Ovary (tissue), 3 donors: Measurements from ENCODE around the gene MEN1.

Experiments
- CTCF ChIP-seq, 3 donors: fragments of 450-650 bp in 2 of 3; fragments of 200-600 bp in 1 of 3; IDR thresholded peaks; one replicate each; pipeline versions ENCODE4 v1.5.1 to v1.8.0; 2016 to 2022; ENCODE audit warnings: antibody characterized with exemption in 3 of 3, mild to moderate bottlenecking in 1 of 3
- EP300 ChIP-seq: sonication (generic); formaldehyde crosslinking; IDR thresholded peaks from one replicate; pipeline ENCODE4 v1.6.1; 2017; ENCODE audit warnings: antibody characterized with exemption
- POLR2A ChIP-seq: fragments of 450-650 bp; IDR thresholded peaks from one replicate; pipeline ENCODE4 v1.6.1; 2017; ENCODE audit warnings: antibody characterized with exemption, mild to moderate bottlenecking, moderate library complexity
- donor health status: DM: no; HTN: no; CAD: no.

- TF ChIP-seq CTCF (IDR thresholded peaks at IDR 0.05) (no peak), POLR2A (no peak), EP300 (no peak)
These were observed 37.9 kb downstream of the MEN1 start for GRCh38 chr11:64772303-64773018.
